ENCODE results near the gene NUTM2F. TPM values are rescaled to one million over a fixed set of nuclear protein-coding genes. Genes with fewer than 3 reads are reported as not detected.

NUTM2F gene
- total and polyA plus RNA-seq, 9 of the 15 experiments (the other 6 are each of a cell fraction or from before 2014, with no cell fraction given), result 0.04 TPM; not detected in 8

DNA sequence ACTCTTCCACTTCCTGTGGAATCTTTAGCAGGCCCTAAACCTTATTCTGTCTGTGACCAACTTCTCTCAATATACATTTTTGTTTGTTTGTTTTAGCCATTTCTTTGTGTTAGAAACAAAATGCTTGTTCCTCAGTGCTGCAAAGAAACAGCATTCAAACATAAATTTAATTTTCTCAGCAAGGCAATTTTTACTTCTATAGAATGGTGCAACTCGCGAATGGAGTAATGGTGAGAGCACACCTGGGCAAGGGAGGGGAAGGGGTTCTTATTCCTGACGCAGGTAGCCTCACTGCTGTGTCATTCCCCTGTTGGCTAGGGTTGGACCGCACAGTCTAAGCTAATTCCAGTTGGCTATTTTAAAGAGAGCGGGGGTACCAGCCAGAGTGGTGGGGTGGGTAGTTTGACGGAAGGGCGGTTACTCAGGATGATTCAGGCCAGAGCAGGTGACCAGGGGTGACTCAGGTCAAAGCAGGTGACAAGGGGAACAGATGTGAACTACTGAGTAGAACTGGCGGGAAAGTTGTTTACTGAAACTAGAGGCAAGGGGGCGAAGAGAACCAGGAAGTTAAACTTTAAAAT, 47.9 kb downstream of the NUTM2F start:
- in situ Hi-C loops (cut with MboI), result no loop called here
- no peak for DNase-seq (ENCODE audit: extremely low read depth in 1 of 4, low spot score in 3 of 4)
- intact Hi-C loops (cut with micrococcal nuclease), result no loop called here
- WGBS (ENCODE audit: insufficient coverage, low coverage, missing lambda C conversion rate), result 95% methylated on average over 7 of the region's 9 CpGs
- Histone ChIP-seq H3K79me2 (ENCODE audit: control insufficient read depth, insufficient read depth, low read length) (peaks cover 14% of the 10 kb centered on the region; the same call in 2 of the 3 replicates), H4K20me1 (replicated peaks; ENCODE audit: control insufficient read depth, insufficient read depth, low read length) (no peaks in the 10 kb centered on the region), H3K9me1 (ENCODE audit: control insufficient read depth, insufficient read depth, low read length) (no peaks in the 10 kb centered on the region), H3K9ac (ENCODE audit: insufficient read depth in 1 of 2, low read depth in 2 of 2, low read length in 2 of 2) (no peak overlapping the region), H2AFZ (ENCODE audit: low read depth, low read length) (no peak overlapping the region), H3K27me3 (ENCODE audit: control insufficient read depth in 2 of 2, insufficient read depth in 2 of 2, low read length in 2 of 2) (no peaks in the 10 kb centered on the region), H3K4me3 (no peak overlapping the region), H3K4me2 (ENCODE audit: insufficient read depth, low read length) (no peak overlapping the region), H3K27ac (ENCODE audit: extremely low read depth, low read depth, low read length) (no peak overlapping the region), H3K9me3 (replicated peaks; ENCODE audit: control insufficient read depth, insufficient read depth, low read depth, low read length) (peaks cover 17% of the 10 kb centered on the region), H3K36me3 (ENCODE audit: control insufficient read depth, insufficient read depth, low read length) (peaks cover 28% of the 10 kb centered on the region; the same call in 2 of the 3 replicates), H3K4me1 (replicated peaks in 1 of 2; ENCODE audit: control insufficient read depth in 2 of 2, insufficient read depth in 2 of 2, low read length in 2 of 2) (peaks cover 16 to 28% of the 10 kb centered on the region in 2 experiments)
- TF ChIP-seq TRIM28 (IDR thresholded peaks at IDR 0.05) (peak; percentile 81), CHD2 (IDR thresholded peaks at IDR 0.05; ENCODE audit: low read depth, low read length) (no peak), SMAD1 (IDR thresholded peaks at IDR 0.05; ENCODE audit: low read depth, low read length, partially characterized antibody) (no peak), CBX1 (IDR thresholded peaks at IDR 0.05; ENCODE audit: low read depth) (0 out of 2 replicates have a peak, but pooled peaks have one; percentile 28), RBM39 (optimal IDR thresholded peaks at IDR 0.05; ENCODE audit: low read depth, low read length) (no peak), ZNF165 (CRISPR knock-in tag; IDR thresholded peaks at IDR 0.05; ENCODE audit: borderline replicate concordance) (no peak), TRIM24 (IDR thresholded peaks at IDR 0.05) (peak in 1 of 2 experiments; percentile 58; a peak in 1 of 4 replicates), NELFE (IDR thresholded peaks at IDR 0.05; ENCODE audit: insufficient read depth, insufficient read length) (no peak), GATA2 (CRISPR knock-in tag; IDR thresholded peaks at IDR 0.05) (no peak), CBX3 (IDR thresholded peaks at IDR 0.05; ENCODE audit: borderline replicate concordance in 1 of 2, low read length in 2 of 2) (peak in 1 of 2 experiments; percentile 87; a peak in 2 of 3 replicates)
- TF ChIP-seq, protein P1, sequence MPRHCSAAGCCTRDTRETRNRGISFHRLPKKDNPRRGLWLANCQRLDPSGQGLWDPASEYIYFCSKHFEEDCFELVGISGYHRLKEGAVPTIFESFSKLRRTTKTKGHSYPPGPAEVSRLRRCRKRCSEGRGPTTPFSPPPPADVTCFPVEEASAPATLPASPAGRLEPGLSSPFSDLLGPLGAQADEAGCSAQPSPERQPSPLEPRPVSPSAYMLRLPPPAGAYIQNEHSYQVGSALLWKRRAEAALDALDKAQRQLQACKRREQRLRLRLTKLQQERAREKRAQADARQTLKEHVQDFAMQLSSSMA (CRISPR knock-in tag; IDR thresholded peaks at IDR 0.05), result no peak
- TF ChIP-seq, protein P2, sequence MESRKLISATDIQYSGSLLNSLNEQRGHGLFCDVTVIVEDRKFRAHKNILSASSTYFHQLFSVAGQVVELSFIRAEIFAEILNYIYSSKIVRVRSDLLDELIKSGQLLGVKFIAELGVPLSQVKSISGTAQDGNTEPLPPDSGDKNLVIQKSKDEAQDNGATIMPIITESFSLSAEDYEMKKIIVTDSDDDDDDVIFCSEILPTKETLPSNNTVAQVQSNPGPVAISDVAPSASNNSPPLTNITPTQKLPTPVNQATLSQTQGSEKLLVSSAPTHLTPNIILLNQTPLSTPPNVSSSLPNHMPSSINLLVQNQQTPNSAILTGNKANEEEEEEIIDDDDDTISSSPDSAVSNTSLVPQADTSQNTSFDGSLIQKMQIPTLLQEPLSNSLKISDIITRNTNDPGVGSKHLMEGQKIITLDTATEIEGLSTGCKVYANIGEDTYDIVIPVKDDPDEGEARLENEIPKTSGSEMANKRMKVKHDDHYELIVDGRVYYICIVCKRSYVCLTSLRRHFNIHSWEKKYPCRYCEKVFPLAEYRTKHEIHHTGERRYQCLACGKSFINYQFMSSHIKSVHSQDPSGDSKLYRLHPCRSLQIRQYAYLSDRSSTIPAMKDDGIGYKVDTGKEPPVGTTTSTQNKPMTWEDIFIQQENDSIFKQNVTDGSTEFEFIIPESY (CRISPR knock-in tag; IDR thresholded peaks at IDR 0.05), result peak; percentile 54; the same call in 1 of the 2 replicates
- TF ChIP-seq, protein P3, sequence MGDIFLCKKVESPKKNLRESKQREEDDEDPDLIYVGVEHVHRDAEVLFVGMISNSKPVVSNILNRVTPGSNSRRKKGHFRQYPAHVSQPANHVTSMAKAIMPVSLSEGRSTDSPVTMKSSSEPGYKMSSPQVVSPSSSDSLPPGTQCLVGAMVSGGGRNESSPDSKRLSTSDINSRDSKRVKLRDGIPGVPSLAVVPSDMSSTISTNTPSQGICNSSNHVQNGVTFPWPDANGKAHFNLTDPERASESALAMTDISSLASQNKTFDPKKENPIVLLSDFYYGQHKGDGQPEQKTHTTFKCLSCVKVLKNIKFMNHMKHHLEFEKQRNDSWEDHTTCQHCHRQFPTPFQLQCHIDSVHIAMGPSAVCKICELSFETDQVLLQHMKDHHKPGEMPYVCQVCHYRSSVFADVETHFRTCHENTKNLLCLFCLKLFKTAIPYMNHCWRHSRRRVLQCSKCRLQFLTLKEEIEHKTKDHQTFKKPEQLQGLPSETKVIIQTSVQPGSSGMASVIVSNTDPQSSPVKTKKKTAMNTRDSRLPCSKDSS (IDR thresholded peaks at IDR 0.05; ENCODE audit: low read depth, partially characterized antibody), result peak; percentile 86
- TF ChIP-seq, protein P4, sequence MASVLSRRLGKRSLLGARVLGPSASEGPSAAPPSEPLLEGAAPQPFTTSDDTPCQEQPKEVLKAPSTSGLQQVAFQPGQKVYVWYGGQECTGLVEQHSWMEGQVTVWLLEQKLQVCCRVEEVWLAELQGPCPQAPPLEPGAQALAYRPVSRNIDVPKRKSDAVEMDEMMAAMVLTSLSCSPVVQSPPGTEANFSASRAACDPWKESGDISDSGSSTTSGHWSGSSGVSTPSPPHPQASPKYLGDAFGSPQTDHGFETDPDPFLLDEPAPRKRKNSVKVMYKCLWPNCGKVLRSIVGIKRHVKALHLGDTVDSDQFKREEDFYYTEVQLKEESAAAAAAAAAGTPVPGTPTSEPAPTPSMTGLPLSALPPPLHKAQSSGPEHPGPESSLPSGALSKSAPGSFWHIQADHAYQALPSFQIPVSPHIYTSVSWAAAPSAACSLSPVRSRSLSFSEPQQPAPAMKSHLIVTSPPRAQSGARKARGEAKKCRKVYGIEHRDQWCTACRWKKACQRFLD (CRISPR knock-in tag; IDR thresholded peaks at IDR 0.05), result no peak
- ATAC-seq, result no peak
- FAIRE-seq, result no peak
- POLR2A ChIA-PET, result no interaction called here
- CTCF ChIA-PET (ENCODE audit: low intra/inter-chr PET ratio), result no interaction called here
- no TSS peak for BruUV-seq (replicated peaks)
